Adrenal gland (tissue), 5 donors: ENCODE results near the gene CDHR3.

ENCODE experiments used
- CTCF ChIP-seq, 6 experiments: fragments of 450-650 bp in 4 of 6; fragments of 200-600 bp in 2 of 6; sonication (generic) in 1 of 6; IDR thresholded peaks; 1 replicate in 5 of 6; 2 replicates in 1 of 6; pipeline versions ENCODE4 v1.5.1 to v1.8.0; 2016 to 2021; ENCODE audit warnings: antibody characterized with exemption in 6 of 6, mild to moderate bottlenecking in 2 of 6, moderate library complexity in 1 of 6
- POLR2A ChIP-seq, 2 donors: fragments of 450-650 bp; IDR thresholded peaks; one replicate each; pipeline ENCODE4 v1.6.1; 2017; ENCODE audit warnings: antibody characterized with exemption in 2 of 2, mild to moderate bottlenecking in 2 of 2, moderate library complexity in 1 of 2
- donor health status: DM: no; HTN: no; CAD: no.

GRCh38 chr7:105963038-105963667 lies at the start of gene CDHR3:
- no peak for TF ChIP-seq CTCF (IDR thresholded peaks at IDR 0.05)
- TF ChIP-seq POLR2A (IDR thresholded peaks at IDR 0.05) = no peak
